Pancreas (tissue), 10 donors: ENCODE measurements around the gene DDX1. TPM values are rescaled to one million over a fixed set of nuclear protein-coding genes. Genes with fewer than 3 reads are reported as not detected.

ENCODE experiments used
- ATAC-seq, 4 donors: fragments of 200-7000 bp; cut with Tn5 transposase; one replicate each; pipeline versions ENCODE4 v1.8.0 to v1.9.1; 2020; ENCODE audit warnings: mild to moderate bottlenecking in 4 of 4, moderate library complexity in 4 of 4
- DNase-seq, 6 donors: peaks; one replicate each; pipeline ENCODE4 v3.0.0-alpha.2; 2020
- FAIRE-seq: peaks from 2 replicates; lab custom pipeline; 2012; peaks lifted over from hg19 to GRCh38; lab: Jason Lieb, UNC
- H3K27ac ChIP-seq, 4 donors: fragments of 200-600 bp; sonication (generic); 1 replicate in 3 of 4; 2 replicates in 1 of 4; pipeline versions ENCODE4 v1.5.0 to v1.8.0; 2020
- H3K27me3 ChIP-seq, 4 donors: fragments of 200-600 bp; one replicate each; pipeline ENCODE4 v1.8.0; 2021
- H3K36me3 ChIP-seq, 3 donors: fragments of 200-600 bp; sonication (generic) in 1 of 3; one replicate each; pipeline versions ENCODE4 v1.5.0 to v1.8.0; 2020 to 2021
- H3K4me1 ChIP-seq, 3 donors: fragments of 200-600 bp; one replicate each; pipeline ENCODE4 v1.8.0; 2021
- H3K4me3 ChIP-seq, 4 donors: fragments of 200-600 bp; sonication (generic) in 2 of 4; one replicate each; pipeline versions ENCODE4 v1.5.0 to v1.8.0; 2020 to 2021
- H3K9me3 ChIP-seq, 4 donors: fragments of 200-600 bp; one replicate each; pipeline ENCODE4 v1.8.0; 2021
- CTCF ChIP-seq, 4 donors: fragments of 200-600 bp; sonication (generic) in 3 of 4; IDR thresholded peaks; one replicate each; pipeline versions ENCODE4 v1.5.0 to v1.8.0; 2021; ENCODE audit warnings: antibody characterized with exemption in 4 of 4
- WGBS, 2 donors: extraction: QIAGEN DNeasy Blood & Tissue Kit; methylation state at CpG; one replicate each; pipeline ENCODE4 v1.1.7; 2013; 5-methylcytosine and 5-hydroxymethylcytosine counted together
- intact Hi-C, 3 donors: fragments of 100-400 bp; cut with DNase I; formaldehyde crosslinking; loops; one replicate each; pipeline versions ENCODE4 v1.11.1 to v1.14.2; 2022
- polyA plus RNA-seq, 2 donors: library from polyadenylated mRNA; stranded (reverse); fragments of 200-250 nt; gene quantifications; one replicate each; pipeline ENCODE4 v1.2.3, GENCODE V29; 2013
- total RNA-seq, 6 donors: library from RNA; stranded (reverse); fragmentation: NEBNext Ultra II Directional in 4 of 6; extraction: Animal tissue kit (Norgen Biotek cat#: 25700) in 4 of 6; gene quantifications; one replicate each; pipeline versions ENCODE4 v1.2.1 to v1.2.4, GENCODE V29; 2021 to 2023
- donor health status: healthy with polysubstance abuse.
- donor health status: DM: no; HTN: no; CAD: no; lungs with moderate emphysema.
- donor health status: DM: no; HTN: no; CAD: no.
- donor health status: control.
- donor health status: control.
- donor health status: Bipolar disorder and iron deficiency.
- donor health status: DM: yes; HTN: yes; CAD: no.
- donor health status: DM: no; HTN: no; CAD: no.
- donor health status: DM: no; HTN: no; CAD: no.
- donor health status: DM: yes; HTN: yes; CAD: no.

Gene DDX1
- total and polyA plus RNA-seq, 8 donors, result 25.5 to 55.1 (median 43.1) TPM

- WGBS, 2 donors, result 70 to 91% methylated on average over 2 of the region's 2 CpGs
- ATAC-seq (no peak), FAIRE-seq (no peak), DNase-seq (no peak)
- H3K4me3 ChIP-seq, result no peak overlapping the region
- H3K27me3 ChIP-seq, result no peaks in the 10 kb centered on the region
- H3K27ac ChIP-seq, result no peak overlapping the region
- no peak for TF ChIP-seq CTCF (IDR thresholded peaks at IDR 0.05)
- H3K36me3 ChIP-seq, result no peaks in the 10 kb centered on the region
- H3K4me1 ChIP-seq, result no peaks in the 10 kb centered on the region
- intact Hi-C loops, result no loop called here
- H3K9me3 ChIP-seq, result no peaks in the 10 kb centered on the region
Observed at GRCh38 chr2:15584767-15585469, 6.8 kb upstream of the DDX1 start.

- 30 to 32% methylated on average over 4 of the region's 4 CpGs for WGBS, 2 donors
- Histone ChIP-seq H3K27ac (no peak overlapping the region), H3K4me3 (no peak overlapping the region), H3K27me3 (no peaks in the 10 kb centered on the region), H3K9me3 (no peaks in the 10 kb centered on the region), H3K36me3 (no peaks in the 10 kb centered on the region), H3K4me1 (peaks cover 0 to 11% (median 6%) of the 10 kb centered on the region in 3 donors)
- ATAC-seq (no peak), DNase-seq (peak in 5 of 6 donors; percentile 26 to 67 (median 44)), FAIRE-seq (no peak)
- intact Hi-C loops, result no loop called here
- peak; percentile 29 to 50 (median 39) for TF ChIP-seq CTCF (IDR thresholded peaks at IDR 0.05)
Observed at GRCh38 chr2:15588329-15588919, 3.2 kb upstream of the DDX1 start.

- DNase-seq (no peak), FAIRE-seq (no peak), ATAC-seq (peak in 2 of 4 donors; percentile 35 to 51)
- Histone ChIP-seq H3K9me3 (no peaks in the 10 kb centered on the region), H3K27ac (peak overlapping the region; percentile 83 to 95 (median 88)), H3K36me3 (peaks cover 0 to 10% (median 4%) of the 10 kb centered on the region in 3 donors), H3K4me3 (peak overlapping the region; percentile 88 to 99 (median 94)), H3K27me3 (no peaks in the 10 kb centered on the region), H3K4me1 (peaks cover 7 to 19% (median 18%) of the 10 kb centered on the region in 3 donors)
- 18 to 21% methylated on average over 7 of the region's 7 CpGs for WGBS, 2 donors
- TF ChIP-seq CTCF (IDR thresholded peaks at IDR 0.05), result no peak
- intact Hi-C loops, result no loop called here
Observed at GRCh38 chr2:15591373-15591691, 336 bp upstream of the DDX1 start.

- intact Hi-C loops, result no loop called here
- 50 to 60% methylated on average over 3 of the region's 3 CpGs for WGBS, 2 donors
- no peak for DNase-seq
- no peak for ATAC-seq
- peaks cover 7 to 19% (median 18%) of the 10 kb centered on the region in 3 donors for H3K4me1 ChIP-seq
- TF ChIP-seq CTCF (IDR thresholded peaks at IDR 0.05), result no peak
- H3K36me3 ChIP-seq, result peaks cover 0 to 30% (median 4%) of the 10 kb centered on the region in 3 donors
- H3K27me3 ChIP-seq, result no peaks in the 10 kb centered on the region
- no peak for FAIRE-seq
- H3K9me3 ChIP-seq, result no peaks in the 10 kb centered on the region
- H3K4me3 ChIP-seq, result peak overlapping the region in 1 of 4 donors; percentile 97
- H3K27ac ChIP-seq, result no peak overlapping the region
Observed at GRCh38 chr2:15593327-15593705, 1.6 kb downstream of the DDX1 start.
